HG02884 (cell line): ENCODE measurements around the gene TNK1.
"Not testable (repeated sequence)": the region's sequence is repeated elsewhere in the genome, so short reads cannot be mapped to it uniquely, and the experiment has no call there.

ENCODE experiments used
- ATAC-seq: cut with Tn5 transposase; IDR thresholded peaks from one replicate; pipeline ENCODE4 v1.9.1; 2021; ENCODE audit warnings: mild to moderate bottlenecking, moderate library complexity; ENCODE audit not compliant: unreplicated experiment

Gene TNK1

GRCh38 chr17:7380855-7381683, at the start of gene TNK1:
Gene TNK1, plus strand, starts transcription at chr17:7381089. Its CDS starts 1,838 bp downstream, at chr17:7382927.
- ATAC-seq: no peak

GRCh38 chr17:7332111-7332510, 48.8 kb upstream of the TNK1 start:
- no peak for ATAC-seq

- not testable (repeated sequence) for ATAC-seq
Observed at GRCh38 chr17:7332600-7333069, 48.3 kb upstream of the TNK1 start.

GRCh38 chr17:7334938-7335538, 45.9 kb upstream of the TNK1 start:
- no peak for ATAC-seq

- ATAC-seq: not testable (repeated sequence)
Observed at GRCh38 chr17:7335765-7336164, 45.1 kb upstream of the TNK1 start.

- ATAC-seq: no peak
Observed at GRCh38 chr17:7336240-7337175, 44.4 kb upstream of the TNK1 start, which contains the start of gene ACAP1. Gene ACAP1, plus strand, starts transcription at chr17:7336529. Its CDS starts 206 bp downstream, at chr17:7336735.

GRCh38 chr17:7337600-7337999, 43.3 kb upstream of the TNK1 start:
- ATAC-seq: not testable (repeated sequence)

- ATAC-seq: no peak
Observed at GRCh38 chr17:7340179-7340578, 40.7 kb upstream of the TNK1 start.

- no peak for ATAC-seq
Observed at GRCh38 chr17:7341842-7342241, 39.0 kb upstream of the TNK1 start.

GRCh38 chr17:7343250-7343649, 37.6 kb upstream of the TNK1 start:
- ATAC-seq: no peak

GRCh38 chr17:7346761-7347614, 33.9 kb upstream of the TNK1 start:
- ATAC-seq: no peak

- no peak for ATAC-seq
Observed at GRCh38 chr17:7347630-7348477, 33.0 kb upstream of the TNK1 start.

- ATAC-seq: no peak
Observed at GRCh38 chr17:7348478-7349242, 32.2 kb upstream of the TNK1 start.

GRCh38 chr17:7351665-7352502, 29.0 kb upstream of the TNK1 start, which contains the start of gene KCTD11:
Gene KCTD11, plus strand, starts transcription at chr17:7352162.
- peak; percentile 49 for ATAC-seq

- no peak for ATAC-seq
Observed at GRCh38 chr17:7352503-7352889, 28.4 kb upstream of the TNK1 start.

- ATAC-seq: no peak
Observed at GRCh38 chr17:7352910-7353635, 27.8 kb upstream of the TNK1 start.
